Gastroesophageal sphincter (tissue), 4 donors: ENCODE measurements around the gene AGL. TPM values are rescaled to one million over a fixed set of nuclear protein-coding genes. Genes with fewer than 3 reads are reported as not detected.
"Not testable (repeated sequence)": the region's sequence is repeated elsewhere in the genome, so short reads cannot be mapped to it uniquely, and the experiment has no call there.

Source experiments
- ATAC-seq: fragments of 150-250 bp; one replicate; pipeline ENCODE4 v1.9.1; 2016; ENCODE audit warnings: mild to moderate bottlenecking, moderate library complexity
- H3K27ac ChIP-seq, 4 donors: fragments of 200-600 bp; sonication (generic) in 3 of 4; 1 replicate in 3 of 4; 2 replicates in 1 of 4; pipeline ENCODE4 v1.5.1; 2016 to 2019
- H3K27me3 ChIP-seq: fragments of 200-600 bp; sonication (generic); one replicate; pipeline ENCODE4 v1.5.1; 2019
- H3K36me3 ChIP-seq, 2 donors: fragments of 200-600 bp; sonication (generic); one replicate each; pipeline ENCODE4 v1.5.1; 2019; ENCODE audit warnings: control low read depth in 1 of 2
- H3K4me1 ChIP-seq, 3 donors: fragments of 200-600 bp; sonication (generic); 1 replicate in 2 of 3; 2 replicates in 1 of 3; pipeline ENCODE4 v1.5.1; 2016 to 2019; ENCODE audit warnings: control low read depth in 2 of 3
- H3K4me3 ChIP-seq, 2 donors: fragments of 200-600 bp; sonication (generic); one replicate each; pipeline ENCODE4 v1.5.1; 2019; ENCODE audit warnings: mild to moderate bottlenecking in 1 of 2, moderate library complexity in 1 of 2
- H3K9me3 ChIP-seq, 3 donors: fragments of 200-600 bp; sonication (generic); one replicate each; pipeline ENCODE4 v1.5.1; 2017 to 2019; ENCODE audit warnings: control low read depth in 2 of 3
- EP300 ChIP-seq: sonication (generic); formaldehyde crosslinking; IDR thresholded peaks from one replicate; pipeline ENCODE4 v1.6.1; 2017; ENCODE audit warnings: antibody characterized with exemption, mild to moderate bottlenecking
- POLR2A ChIP-seq, 2 donors: fragments of 450-650 bp; IDR thresholded peaks; one replicate each; pipeline ENCODE4 v1.6.1; 2017; ENCODE audit warnings: antibody characterized with exemption in 2 of 2, mild to moderate bottlenecking in 2 of 2, moderate library complexity in 1 of 2
- POLR2AphosphoS5 ChIP-seq: sonication (generic); formaldehyde crosslinking; IDR thresholded peaks from one replicate; pipeline ENCODE4 v1.6.1; 2017; ENCODE audit warnings: antibody characterized with exemption
- WGBS, 2 donors: methylation state at CpG; one replicate each; pipeline ENCODE4 v1.1.5; 2018; ENCODE audit warnings: low coverage in 1 of 2; 5-methylcytosine and 5-hydroxymethylcytosine counted together
- small RNA-seq, 4 donors: library from RNA; depleted of rRNA; stranded (forward); fragments of <200 nt; gene quantifications; one replicate each; pipeline ENCODE3, GENCODE V24; 2016
- total RNA-seq, 4 donors: library from RNA; depleted of rRNA; stranded (reverse); fragments of >200 nt; gene quantifications; one replicate each; pipeline ENCODE4 v1.1.0, GENCODE V29; 2016
- TF ChIP-seq, protein P1 (sequence below), 4 experiments: fragments of 200-600 bp in 2 of 4; fragments of 450-650 bp in 2 of 4; sonication (generic) in 1 of 4; IDR thresholded peaks; one replicate each; pipeline ENCODE4 v1.5.1; 2017 to 2019; ENCODE audit warnings: antibody characterized with exemption in 4 of 4, mild to moderate bottlenecking in 2 of 4, moderate library complexity in 2 of 4

The AGL gene
- total RNA-seq, 4 donors from 2014 or later, result 62.9 to 131 (median 119) TPM

GRCh38 chr1:99969260-99969728 is 119.1 kb downstream of the AGL start:
- Histone ChIP-seq H3K4me1 (peaks cover 0 to 30% (median 0%) of the 10 kb centered on the region in 3 donors), H3K27ac (peak overlapping the region in 3 of 4 donors; percentile 76 to 84 (median 79)), H3K4me3 (peak overlapping the region; percentile 78 to 82), H3K27me3 (no peaks in the 10 kb centered on the region), H3K9me3 (no peaks in the 10 kb centered on the region), H3K36me3 (no peaks in the 10 kb centered on the region)
- ATAC-seq, result peak; percentile 6
- 41% methylated on average over 2 of the region's 6 CpGs; no CpG with 5 or more reads in 1 of the 2 donors for WGBS, 2 donors
- TF ChIP-seq, protein P1, sequence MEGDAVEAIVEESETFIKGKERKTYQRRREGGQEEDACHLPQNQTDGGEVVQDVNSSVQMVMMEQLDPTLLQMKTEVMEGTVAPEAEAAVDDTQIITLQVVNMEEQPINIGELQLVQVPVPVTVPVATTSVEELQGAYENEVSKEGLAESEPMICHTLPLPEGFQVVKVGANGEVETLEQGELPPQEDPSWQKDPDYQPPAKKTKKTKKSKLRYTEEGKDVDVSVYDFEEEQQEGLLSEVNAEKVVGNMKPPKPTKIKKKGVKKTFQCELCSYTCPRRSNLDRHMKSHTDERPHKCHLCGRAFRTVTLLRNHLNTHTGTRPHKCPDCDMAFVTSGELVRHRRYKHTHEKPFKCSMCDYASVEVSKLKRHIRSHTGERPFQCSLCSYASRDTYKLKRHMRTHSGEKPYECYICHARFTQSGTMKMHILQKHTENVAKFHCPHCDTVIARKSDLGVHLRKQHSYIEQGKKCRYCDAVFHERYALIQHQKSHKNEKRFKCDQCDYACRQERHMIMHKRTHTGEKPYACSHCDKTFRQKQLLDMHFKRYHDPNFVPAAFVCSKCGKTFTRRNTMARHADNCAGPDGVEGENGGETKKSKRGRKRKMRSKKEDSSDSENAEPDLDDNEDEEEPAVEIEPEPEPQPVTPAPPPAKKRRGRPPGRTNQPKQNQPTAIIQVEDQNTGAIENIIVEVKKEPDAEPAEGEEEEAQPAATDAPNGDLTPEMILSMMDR (IDR thresholded peaks at IDR 0.05), result no peak
- no peak for TF ChIP-seq POLR2AphosphoS5

GRCh38 chr1:99969729-99970621 is 119.8 kb downstream of the AGL start, which contains the start of gene SLC35A3:
Gene SLC35A3 (plus strand): TSS chr1:99969996. CDS start chr1:99993555, 23,559 bp downstream.
- H3K36me3 ChIP-seq, result peaks cover 0 to 4% of the 10 kb centered on the region in 2 donors
- peaks cover 0 to 30% (median 0%) of the 10 kb centered on the region in 3 donors for H3K4me1 ChIP-seq
- no peaks in the 10 kb centered on the region for H3K9me3 ChIP-seq
- TF ChIP-seq, protein P1 (IDR thresholded peaks at IDR 0.05), result no peak
- TF ChIP-seq POLR2A (IDR thresholded peaks at IDR 0.05) (peak; percentile 29 to 36), POLR2AphosphoS5 (peak; percentile 17), EP300 (no peak)
- WGBS, 2 donors, result 1 to 5% methylated on average over 2 to 25 of the region's 74 CpGs
- peak within 1 kb of the TSS; percentile 78 to 82 for H3K4me3 ChIP-seq
- no peaks in the 10 kb centered on the region for H3K27me3 ChIP-seq
- ATAC-seq, result peak; percentile 88
- H3K27ac ChIP-seq, result peak within 1 kb of the TSS in 3 of 4 donors; percentile 76 to 84 (median 79)

DNA sequence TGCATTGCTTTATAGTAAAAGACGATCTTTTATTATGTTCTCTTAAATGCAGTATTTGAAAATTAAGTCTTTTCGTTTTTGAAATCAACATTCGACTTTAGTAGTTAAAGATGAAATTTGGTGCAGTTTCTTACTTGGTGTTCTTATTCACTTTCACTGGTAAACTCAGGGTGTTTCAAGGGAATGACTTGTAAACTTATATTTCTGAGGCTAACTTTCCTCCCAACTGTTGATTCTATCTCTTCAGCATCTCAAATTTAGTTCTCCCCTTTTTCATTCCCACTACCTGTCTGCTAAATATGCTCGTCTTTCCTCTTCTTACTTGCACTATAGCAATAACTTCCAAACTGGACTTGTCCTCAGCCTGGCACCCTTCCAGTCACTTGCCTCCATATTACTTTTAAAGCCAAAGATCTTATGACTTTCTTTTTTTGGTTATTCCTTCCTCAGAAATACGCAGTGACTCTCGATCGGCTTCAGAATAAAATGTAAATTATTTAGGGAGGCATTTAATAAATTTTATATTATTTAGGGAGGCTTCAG is 120.6 kb downstream of the AGL start:
- no peaks in the 10 kb centered on the region for H3K27me3 ChIP-seq

GRCh38 chr1:99972066-99972465 is 121.9 kb downstream of the AGL start:
- ATAC-seq, H3K9me3 ChIP-seq, H3K27me3 ChIP-seq, H3K27ac ChIP-seq, H3K4me3 ChIP-seq: not testable (repeated sequence)
- 94 to 100% methylated on average over 1 to 7 of the region's 7 CpGs for WGBS, 2 donors
- Histone ChIP-seq H3K4me1 (peaks cover 0 to 30% (median 0%) of the 10 kb centered on the region in 3 donors), H3K36me3 (peaks cover 0 to 14% of the 10 kb centered on the region in 2 donors)

More for the DNA sequence above, 120.6 kb downstream of the AGL start:
- H3K4me1 ChIP-seq, result peaks cover 0 to 30% (median 0%) of the 10 kb centered on the region in 3 donors
- H3K27ac ChIP-seq, result peak overlapping the region in 3 of 4 donors; percentile 76 to 84 (median 79)
- TF ChIP-seq, protein P1 (IDR thresholded peaks at IDR 0.05), result no peak
- TF ChIP-seq POLR2A (IDR thresholded peaks at IDR 0.05), result no peak
- TF ChIP-seq EP300, result no peak
- TF ChIP-seq POLR2AphosphoS5, result no peak
- 42 to 47% methylated on average over 6 to 7 of the region's 7 CpGs for WGBS, 2 donors
- peaks cover 0 to 11% of the 10 kb centered on the region in 2 donors for H3K36me3 ChIP-seq
- no peak for ATAC-seq
- no peaks in the 10 kb centered on the region for H3K9me3 ChIP-seq
- H3K4me3 ChIP-seq, result peak overlapping the region; percentile 78 to 82

Small RNAs within 50 kb of the gene (small RNA-seq; reads per million reads assigned to genes)
- 0 reads per million in 4 donors for gene AC096949.1

Other genes starting within 250 kb of the AGL start
- gene PALMD, start 204.2 kb upstream of the AGL start, total RNA-seq, result 10 to 100 TPM; 11.7 to 46.7 (median 23.8) TPM
- gene FRRS1, start 83.7 kb upstream of the AGL start, total RNA-seq, result 1 to 10 TPM; 2.5 to 5.3 (median 3.1) TPM
- gene SLC35A3, start 119.6 kb downstream of the AGL start, total RNA-seq, result 10 to 100 TPM; 17.1 to 37.8 (median 23.2) TPM